GM21529 (cell line): ENCODE results near the gene TEX47.

Source experiments
- ATAC-seq: cut with Tn5 transposase; IDR thresholded peaks from one replicate; pipeline ENCODE4 v1.9.1; 2021; ENCODE audit not compliant: unreplicated experiment

TEX47 gene

DNA sequence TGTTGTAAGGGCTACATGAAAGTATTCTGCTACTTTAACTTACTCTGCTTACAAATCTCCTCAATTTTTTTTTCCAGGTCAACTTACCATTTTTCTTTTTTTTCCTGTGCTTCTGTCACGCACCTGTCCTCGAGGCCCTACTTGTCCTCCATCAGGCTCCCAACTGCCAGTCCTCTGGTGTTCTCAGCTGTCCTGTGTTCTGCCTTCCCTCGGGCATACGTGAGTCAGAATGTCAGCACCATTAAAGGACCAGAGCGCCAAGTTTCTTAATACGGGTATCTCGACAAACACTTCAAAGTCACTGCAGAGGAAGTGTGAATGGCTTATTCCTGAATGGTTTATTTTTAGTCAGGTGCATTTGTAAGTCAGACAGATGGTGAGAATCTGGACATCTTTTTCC, at the start of gene TEX47:
Gene TEX47, minus strand, starts transcription at position 185 of the 400 bp plus-strand sequence. CDS start 795 bp downstream, outside the sequence.
- no peak for ATAC-seq

DNA sequence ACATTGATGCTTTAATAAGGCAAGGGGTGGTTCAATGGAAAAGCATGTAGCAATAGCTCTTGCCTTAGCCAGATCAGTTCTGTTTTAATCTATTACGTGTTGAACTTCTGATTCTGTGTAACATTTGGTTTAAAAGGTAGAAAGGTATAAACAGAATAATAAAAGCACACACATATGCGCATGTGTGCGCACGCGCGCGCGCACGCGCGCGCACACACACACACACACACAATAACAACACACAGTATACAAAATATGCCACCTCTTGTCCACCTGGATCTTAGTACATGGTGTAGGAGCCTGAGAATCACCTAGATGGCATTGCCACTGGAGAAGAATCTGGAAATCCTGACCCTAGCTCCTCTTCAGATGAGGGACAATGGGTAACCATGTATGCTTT, 49.6 kb upstream of the TEX47 start:
- ATAC-seq, result no peak

DNA sequence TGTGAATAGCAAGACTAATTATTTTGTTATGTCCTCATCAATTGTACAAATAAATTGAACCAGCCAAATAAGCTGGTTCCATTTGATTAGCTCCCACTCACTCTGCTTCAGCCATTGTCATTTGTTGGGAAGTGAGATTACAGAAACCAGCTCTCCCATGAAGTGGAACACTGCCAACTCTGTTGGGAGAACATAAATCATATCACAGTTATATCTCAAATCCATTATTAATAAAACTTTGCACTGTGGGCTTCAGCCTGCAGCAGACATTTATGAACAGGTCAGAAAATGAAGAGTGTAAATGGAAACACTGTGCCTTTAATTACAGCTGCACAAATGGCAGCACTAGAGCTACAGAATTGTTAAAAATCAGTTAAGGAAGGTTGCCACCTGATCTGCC, 46.7 kb upstream of the TEX47 start:
- ATAC-seq, result no peak

- peak; percentile 97 for ATAC-seq
Observed at GRCh38 chr7:88835147-88835728, 39.7 kb upstream of the TEX47 start.

DNA sequence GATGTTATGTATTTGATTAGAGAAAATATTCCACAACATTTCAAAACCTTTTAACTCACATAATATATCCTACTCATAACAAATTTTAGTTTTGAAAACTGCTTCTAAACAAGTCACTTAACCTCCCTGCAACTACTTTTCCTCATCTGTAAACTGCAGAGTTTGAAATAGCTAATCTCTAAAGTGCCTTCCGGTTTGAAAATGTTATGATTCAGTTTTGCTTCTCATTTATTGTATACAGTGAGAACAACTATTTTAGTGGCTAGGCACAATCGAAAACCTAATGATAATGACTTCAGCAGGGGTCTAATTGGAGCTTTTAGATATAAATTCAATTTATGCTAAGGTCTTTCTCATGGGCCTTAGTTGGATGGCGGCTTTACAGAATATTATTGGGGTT, 30.7 kb upstream of the TEX47 start:
- ATAC-seq, result peak; percentile 57

DNA sequence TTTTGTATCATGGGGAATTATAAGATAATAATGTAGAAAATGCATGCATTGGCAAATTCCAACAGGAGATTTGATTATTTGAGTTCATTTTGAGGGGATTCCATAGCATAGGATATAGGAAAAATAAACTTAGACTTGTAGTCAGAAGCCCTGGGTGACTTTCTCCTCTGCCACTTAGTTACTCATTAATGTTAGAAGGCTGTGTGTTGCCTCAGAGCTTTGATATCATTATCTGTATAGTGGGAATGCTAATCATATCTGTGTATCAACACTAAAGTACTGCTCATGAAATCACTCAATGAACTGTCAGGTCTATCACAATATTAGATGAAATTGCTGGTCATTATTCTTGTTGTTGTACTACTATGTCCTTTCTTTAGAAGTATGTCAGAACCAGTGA, 23.0 kb upstream of the TEX47 start:
- no peak for ATAC-seq

DNA sequence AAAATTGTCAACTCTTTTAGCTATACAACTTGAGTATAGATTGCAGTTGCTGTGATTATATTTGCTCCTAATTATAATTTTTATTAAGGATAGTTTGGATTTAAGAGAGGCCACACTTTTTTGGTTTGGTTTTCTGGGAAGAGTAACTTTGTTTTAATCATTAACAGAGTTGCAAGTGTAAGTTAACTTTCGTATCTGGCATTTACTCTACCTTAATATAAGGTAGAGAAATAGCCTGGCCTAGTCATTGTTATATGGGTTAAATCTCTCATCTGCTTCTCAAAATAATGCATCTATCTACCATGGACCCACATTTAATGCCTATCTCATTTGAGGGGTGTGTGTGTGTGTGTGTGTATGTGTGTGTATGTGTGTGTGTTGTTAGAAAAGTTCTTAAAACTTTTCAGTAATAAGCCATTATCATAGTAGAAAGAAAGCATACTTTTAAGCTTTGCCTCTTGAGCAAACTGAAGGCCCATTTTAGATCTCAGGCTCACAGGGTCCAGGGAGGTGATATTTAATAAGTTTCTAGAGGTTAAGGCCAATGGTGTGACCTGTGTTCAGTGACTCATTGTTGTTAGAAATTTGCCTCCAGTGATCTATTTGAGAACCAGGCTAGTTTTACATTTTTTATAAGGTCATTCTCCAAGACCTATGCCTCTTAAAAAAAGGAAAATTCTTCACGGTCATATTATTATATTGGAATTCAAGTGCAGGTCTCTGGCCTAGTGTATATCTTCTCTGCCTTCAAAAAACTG, 10.9 kb upstream of the TEX47 start:
- no peak for ATAC-seq

- ATAC-seq, result no peak
Observed at GRCh38 chr7:88801046-88801445, 5.5 kb upstream of the TEX47 start.

DNA sequence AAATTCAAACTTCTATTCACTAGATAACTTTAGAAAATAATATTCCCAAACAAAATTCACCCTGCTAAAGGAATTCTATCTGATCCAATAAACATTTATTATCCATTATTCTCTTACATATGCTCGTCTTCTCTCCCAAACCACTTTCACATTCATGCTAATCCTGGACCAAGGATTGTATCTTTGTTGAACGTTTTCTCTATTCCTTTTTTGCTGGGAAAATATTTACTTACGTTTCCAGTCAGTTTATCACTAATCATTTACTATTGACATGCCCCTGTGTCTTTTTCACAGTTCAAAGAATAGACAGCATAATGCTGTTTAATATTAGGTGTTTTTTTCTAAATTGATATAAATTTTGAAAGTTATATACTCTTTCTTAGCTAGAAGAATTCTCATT, 3.2 kb downstream of the TEX47 start:
- no peak for ATAC-seq

- ATAC-seq, result no peak
Observed at GRCh38 chr7:88791891-88792290, 3.6 kb downstream of the TEX47 start.

GRCh38 chr7:88789480-88790064, 6.0 kb downstream of the TEX47 start:
- no peak for ATAC-seq

GRCh38 chr7:88787777-88788176, 7.8 kb downstream of the TEX47 start:
- no peak for ATAC-seq

- ATAC-seq, result no peak
Observed at GRCh38 chr7:88775838-88776237, 19.7 kb downstream of the TEX47 start.

- no peak for ATAC-seq
Observed at GRCh38 chr7:88772776-88773175, 22.8 kb downstream of the TEX47 start.

DNA sequence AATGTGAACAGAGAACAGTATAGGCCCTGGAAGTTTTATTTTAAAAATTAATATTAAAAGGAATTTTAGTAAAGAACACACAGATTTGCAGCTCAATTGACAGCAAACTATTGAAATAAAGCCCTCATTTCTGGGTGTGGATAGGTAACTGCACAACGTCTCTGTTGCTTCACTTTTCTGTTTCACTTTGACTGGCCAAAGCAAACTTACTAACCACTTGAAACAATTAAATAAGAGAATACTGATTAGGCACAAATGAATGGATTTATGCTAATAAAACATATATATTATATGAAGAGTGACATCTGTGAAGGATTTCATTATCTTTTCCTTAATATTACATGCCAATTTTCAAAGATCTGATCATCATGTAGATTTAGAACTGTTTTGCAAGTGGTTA, 24.1 kb downstream of the TEX47 start:
- ATAC-seq, result peak; percentile 87

DNA sequence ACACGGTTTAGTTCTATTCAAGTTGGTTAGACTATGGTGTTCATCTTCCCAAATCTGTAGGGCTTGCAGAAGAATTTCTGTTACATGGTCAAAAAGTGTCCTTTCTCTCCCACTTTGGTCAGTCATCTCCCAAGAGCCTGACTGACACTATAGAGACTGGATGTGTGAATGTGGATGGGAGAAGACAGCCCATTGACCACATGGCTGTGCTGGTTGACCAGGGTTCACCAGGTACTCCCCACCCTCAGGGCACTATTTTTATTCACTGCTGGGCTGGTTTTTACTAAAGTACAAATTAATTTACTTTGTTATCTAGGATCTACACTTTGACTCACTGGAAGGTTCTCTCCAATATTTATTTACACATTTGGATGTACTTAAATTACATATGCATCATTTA, 33.8 kb downstream of the TEX47 start:
- no peak for ATAC-seq

DNA sequence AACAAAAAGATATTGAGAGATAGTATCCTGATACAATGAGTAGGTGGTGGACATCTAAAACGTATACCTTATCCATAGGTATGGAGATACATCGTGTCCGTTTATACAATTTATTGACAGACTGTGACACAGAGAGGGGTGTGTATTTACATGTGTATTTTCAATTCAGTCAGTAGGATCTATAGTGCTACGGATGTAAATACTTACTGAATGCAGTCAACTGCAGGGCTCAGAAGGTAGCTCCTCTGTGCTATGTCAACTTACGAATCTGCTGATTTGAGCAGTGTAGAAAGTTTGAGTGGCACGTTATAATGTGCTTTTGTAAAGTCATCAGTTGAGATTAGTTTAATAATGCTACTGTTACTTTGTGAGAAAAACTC, 35.4 kb downstream of the TEX47 start:
- no peak for ATAC-seq

DNA sequence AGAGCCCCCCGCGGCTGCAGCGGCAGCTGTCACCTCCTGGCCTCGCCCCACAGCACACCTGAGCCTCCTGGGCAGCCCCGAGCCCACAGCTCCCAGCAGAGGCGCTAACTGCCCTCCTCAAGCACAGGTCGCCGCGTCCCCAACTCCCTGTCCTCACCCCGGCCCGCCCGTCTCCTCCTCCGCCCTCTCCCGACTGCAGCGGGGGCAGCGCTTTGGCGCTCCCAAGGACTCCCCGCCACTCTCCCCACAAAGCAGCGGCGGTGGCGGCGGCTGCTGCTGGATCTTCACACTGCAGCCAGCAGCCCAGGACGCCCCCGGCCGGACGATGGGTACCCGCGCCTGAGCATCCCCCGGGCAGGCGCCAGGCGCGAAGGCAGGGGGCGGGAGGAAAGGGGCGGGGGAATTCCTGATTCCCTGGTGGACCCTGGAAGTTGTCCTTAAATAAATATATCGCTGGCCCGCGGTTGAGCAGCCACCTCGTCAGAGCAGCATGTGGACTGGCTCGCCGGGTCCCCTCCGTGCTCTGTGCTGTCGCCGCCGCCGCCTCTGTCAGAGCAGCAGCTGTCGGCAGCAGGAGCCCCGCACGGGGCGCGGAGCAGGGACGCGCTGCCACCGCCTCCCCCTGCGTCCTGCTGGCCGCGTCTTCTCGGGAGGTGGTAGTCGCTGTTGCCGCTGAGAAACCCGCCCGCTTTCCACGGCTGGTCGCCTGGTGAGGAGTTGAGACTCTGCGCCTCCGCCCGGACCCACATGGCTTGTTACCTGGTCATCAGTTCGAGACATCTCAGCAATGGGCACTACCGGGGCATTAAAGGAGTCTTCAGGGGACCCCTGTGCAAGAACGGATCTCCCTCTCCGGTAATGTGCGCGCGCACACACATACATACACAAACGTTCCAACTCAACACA, 36.1 kb downstream of the TEX47 start, which contains the start of gene ZNF804B:
Gene ZNF804B, plus strand, starts transcription at position 471 of the 906 bp plus-strand sequence. Its CDS starts 277 bp downstream, at position 748.
- no peak for ATAC-seq

DNA sequence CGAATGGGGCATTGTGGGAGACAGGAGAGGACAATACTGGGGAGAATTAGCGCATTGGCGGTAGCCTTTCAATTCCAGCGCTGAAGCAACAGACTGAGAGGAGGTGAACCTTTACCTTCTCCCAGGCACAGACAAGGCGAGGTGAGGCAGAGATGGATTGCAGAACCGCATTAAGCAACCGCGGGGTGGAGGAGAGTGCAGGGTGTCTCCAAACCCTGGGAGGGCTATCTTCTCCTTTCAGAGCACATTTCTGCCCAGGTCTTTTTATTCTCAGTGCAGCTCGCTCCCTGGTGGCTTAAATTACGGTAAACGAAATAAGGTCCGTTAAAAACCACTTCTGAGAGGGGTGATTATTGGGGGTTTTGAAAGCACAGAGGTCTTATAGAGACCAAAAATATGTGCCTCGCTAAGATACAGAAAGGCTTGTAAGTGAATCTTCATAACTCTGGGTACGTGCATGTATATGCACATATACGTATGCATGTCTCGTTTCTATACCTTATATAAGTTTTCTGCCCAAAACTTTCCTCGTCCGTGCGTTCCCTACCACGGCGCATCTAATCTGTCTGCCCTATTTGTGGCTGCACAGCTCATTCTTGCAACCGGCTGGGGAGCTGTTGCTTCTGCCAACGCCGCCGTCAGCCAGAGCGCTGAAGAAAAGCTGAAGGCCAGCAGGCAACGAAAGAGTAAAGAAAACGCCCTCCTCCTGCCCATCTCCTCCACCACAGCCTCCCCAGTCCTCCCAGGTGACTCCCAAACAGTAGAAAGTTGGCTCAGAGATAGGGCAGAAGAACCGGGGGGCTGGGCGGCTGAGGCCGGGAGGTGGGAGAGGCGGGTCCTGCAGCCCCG, 36.9 kb downstream of the TEX47 start:
- no peak for ATAC-seq

DNA sequence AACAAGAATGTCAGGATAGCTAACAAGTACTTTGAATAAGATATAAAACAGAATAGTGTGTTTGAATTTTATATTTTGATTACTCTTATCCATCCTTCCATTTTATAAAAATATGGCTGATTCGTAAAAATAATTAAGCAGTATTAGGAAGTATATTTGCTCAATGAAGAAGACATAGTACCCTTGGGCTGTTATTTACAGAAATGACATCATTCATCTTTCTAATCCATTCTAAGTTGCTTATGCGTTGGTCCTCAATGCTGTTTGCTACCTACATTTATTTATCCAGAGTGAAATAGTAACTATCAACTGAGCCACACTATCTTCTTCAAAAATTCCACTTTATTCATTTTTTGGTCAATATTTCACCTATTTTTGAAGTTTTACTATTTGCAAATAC, 38.2 kb downstream of the TEX47 start:
- ATAC-seq, result no peak
